HepG2 (cell line): Measurements from ENCODE around the gene ARL14EP. TPM values are rescaled to one million over a fixed set of nuclear protein-coding genes. Genes with fewer than 3 reads are reported as not detected.

Source experiments
- ATAC-seq: fragments of 200-7000 bp; cut with Tn5 transposase; 3 replicates; pipeline ENCODE4 v1.9.1; 2020; ENCODE audit warnings: mild to moderate bottlenecking, moderate library complexity
- BruUV-seq: library from RNA; stranded (reverse); fragments of 400-500 nt; replicated peaks from 2 replicates; lab custom pipeline; 2021; lab: Mats Ljungman, UMichigan
- CTCF ChIA-PET: fragments of 300-600 bp; formaldehyde crosslinking; extraction: SDS; loops from one replicate; lab custom pipeline; 2021; ENCODE audit warnings: low total read pairs, inconsistent platforms, low intra/inter-chr PET ratio; lab: Yijun Ruan, JAX
- POLR2A ChIA-PET: fragments of 350-600 bp; sonication (Branson Sonifier 250); formaldehyde crosslinking; loops from one replicate; lab custom pipeline; 2020; ENCODE audit warnings: antibody characterized with exemption, inconsistent platforms; lab: Yijun Ruan, JAX
- DNase-seq: peaks from one replicate; pipeline ENCODE4 v3.0.0-alpha.2; 2015; ENCODE audit warnings: low spot score
- FAIRE-seq: peaks from 3 replicates; lab custom pipeline; 2011; peaks lifted over from hg19 to GRCh38; lab: Jason Lieb, UNC
- H2AFZ ChIP-seq: one replicate; pipeline ENCODE4 v1.6.1; 2011; ENCODE audit warnings: low read length, inconsistent platforms
- H3K27ac ChIP-seq: fragments of 300-600 bp; 3 replicates; pipeline ENCODE4 v1.8.0; 2011; ENCODE audit warnings: mixed run types, mild to moderate bottlenecking, mixed read lengths, low read length, inconsistent platforms; ENCODE audit not compliant: insufficient read depth; ENCODE audit errors: extremely low read length
- H3K27me3 ChIP-seq, 2 experiments: fragments of 200-600 bp in 1 of 2; 2 replicates in 1 of 2; 3 replicates in 1 of 2; pipeline versions ENCODE4 v1.6.0 to v1.8.0; 2011; ENCODE audit warnings: low read length in 2 of 2, mild to moderate bottlenecking in 2 of 2, moderate library complexity in 2 of 2, inconsistent platforms in 1 of 2; ENCODE audit not compliant: insufficient read depth in 2 of 2, control insufficient read depth in 1 of 2
- H3K36me3 ChIP-seq, 2 experiments: fragments of 200-600 bp in 1 of 2; replicated peaks in 1 of 2; 2 replicates in 1 of 2; 3 replicates in 1 of 2; pipeline versions ENCODE4 v1.5.1 to v1.8.0; 2011; ENCODE audit warnings: low read length in 2 of 2, inconsistent platforms in 1 of 2; ENCODE audit not compliant: insufficient read depth in 2 of 2, control insufficient read depth in 1 of 2
- H3K4me1 ChIP-seq: 2 replicates; pipeline ENCODE4 v1.5.1; 2012; ENCODE audit warnings: low read length, inconsistent platforms; ENCODE audit not compliant: insufficient read depth
- H3K4me2 ChIP-seq: 2 replicates; pipeline ENCODE4 v1.6.0; 2011; ENCODE audit warnings: low read depth, low read length, inconsistent platforms
- H3K4me3 ChIP-seq, 3 experiments: fragments of 200-600 bp in 1 of 3; sonication (generic), shearing (Covaris generic) in 1 of 3; replicated peaks in 1 of 3; 2 replicates each; pipeline ENCODE4 v1.5.1; 2011 to 2016; ENCODE audit warnings: low read length in 3 of 3, inconsistent platforms in 2 of 3, low read depth in 2 of 3, mild to moderate bottlenecking in 2 of 3, control low read depth in 1 of 3, mixed read lengths in 1 of 3; ENCODE audit not compliant: insufficient read depth in 1 of 3
- H3K79me2 ChIP-seq: one replicate; pipeline ENCODE4 v1.6.1; 2011; ENCODE audit warnings: low read length, inconsistent platforms; ENCODE audit not compliant: insufficient read depth
- H3K9ac ChIP-seq: 2 replicates; pipeline ENCODE4 v1.6.0; 2011; ENCODE audit warnings: mild to moderate bottlenecking, low read depth, low read length, inconsistent platforms; ENCODE audit not compliant: insufficient read depth
- H3K9me3 ChIP-seq: 2 replicates; pipeline ENCODE4 v1.5.1; 2012; ENCODE audit warnings: mild to moderate bottlenecking, low read length
- H4K20me1 ChIP-seq: 2 replicates; pipeline ENCODE4 v1.6.0; 2011; ENCODE audit warnings: inconsistent platforms, mild to moderate bottlenecking, low read length, moderate library complexity; ENCODE audit not compliant: insufficient read depth
- BHLHE40 ChIP-seq: IDR thresholded peaks from 2 replicates; pipeline ENCODE4 v1.6.1; 2011; ENCODE audit warnings: low read length, improper control_type of control experiment
- HDAC1 ChIP-seq: sonication (generic); formaldehyde crosslinking; IDR thresholded peaks from 2 replicates; pipeline ENCODE4 v1.5.1; 2020; ENCODE audit warnings: mild to moderate bottlenecking, missing genetic modification reagents
- HNRNPUL1 ChIP-seq: fragments of 200-400 bp; formaldehyde crosslinking; IDR thresholded peaks from 2 replicates; pipeline ENCODE4 v1.6.1; 2017; ENCODE audit warnings: low read depth, mild to moderate bottlenecking, low read length, moderate library complexity
- IRX3 ChIP-seq: sonication (generic); formaldehyde crosslinking; IDR thresholded peaks from 2 replicates; pipeline ENCODE4 v1.8.1; 2023; ENCODE audit warnings: mild to moderate bottlenecking, low read depth, missing genetic modification reagents, borderline replicate concordance
- ZFP36L1 ChIP-seq: sonication (generic); formaldehyde crosslinking; IDR thresholded peaks from 2 replicates; pipeline ENCODE4 v1.8.0; 2022; ENCODE audit warnings: mild to moderate bottlenecking, missing genetic modification reagents, moderate library complexity
- ZNF12 ChIP-seq: sonication (generic); formaldehyde crosslinking; IDR thresholded peaks from 2 replicates; pipeline ENCODE4 v1.5.0; 2020; ENCODE audit warnings: missing genetic modification reagents
- ZNF446 ChIP-seq: sonication (generic); formaldehyde crosslinking; IDR thresholded peaks from 2 replicates; pipeline ENCODE4 v1.5.0; 2020; ENCODE audit warnings: mild to moderate bottlenecking, missing genetic modification reagents
- ZNF549 ChIP-seq: sonication (generic); formaldehyde crosslinking; IDR thresholded peaks from 2 replicates; pipeline ENCODE4 v1.5.0; 2020; ENCODE audit warnings: missing genetic modification reagents
- ZNF570 ChIP-seq: sonication (generic); formaldehyde crosslinking; IDR thresholded peaks from 2 replicates; pipeline ENCODE4 v1.4.0; 2020; ENCODE audit warnings: mild to moderate bottlenecking, missing genetic modification reagents, borderline replicate concordance
- ZNF878 ChIP-seq: sonication (generic); formaldehyde crosslinking; IDR thresholded peaks from 2 replicates; pipeline ENCODE4 v1.8.1; 2023; ENCODE audit warnings: mild to moderate bottlenecking, missing genetic modification reagents, moderate library complexity
- WGBS: methylation state at CpG from one replicate; pipeline ENCODE4 v1.1.6; 2017; ENCODE audit warnings: low lambda C conversion rate; 5-methylcytosine and 5-hydroxymethylcytosine counted together
- in situ Hi-C: cut with HindIII; loops from 2 replicates; pipeline ENCODE4 v1.10.0; 2017; ENCODE audit warnings: low pct_unique_long_range_greater_than_20kb; ENCODE audit not compliant: extremely low pct_ligation_motif_present
- intact Hi-C: fragments of 100-400 bp; cut with micrococcal nuclease; formaldehyde crosslinking; loops from one replicate; pipeline ENCODE4 v1.10.0; 2022; ENCODE audit not compliant: unreplicated experiment
- polyA plus RNA-seq, 8 experiments: library from polyadenylated mRNA; depleted of rRNA in 3 of 8; stranded (reverse) in 7 of 8; unstranded in 1 of 8; fragments of >200 nt; fragmentation: Illumina TruSeq in 4 of 8; extraction: Trizol in 4 of 8; gene quantifications; 2 replicates each; pipeline versions ENCODE4 v1.2.1 to v1.2.3, GENCODE V29; 2011 to 2016; ENCODE audit warnings: low read depth in 4 of 8, missing spikeins in 1 of 8, mixed read lengths in 1 of 8; ENCODE audit not compliant: insufficient read depth in 1 of 8
- total RNA-seq, 5 experiments: library from RNA; depleted of rRNA; stranded (reverse); fragments of >200 nt; fragmentation: Illumina TruSeq; extraction: Trizol; gene quantifications; 2 replicates each; pipeline ENCODE4 v1.2.3, GENCODE V29; 2016; ENCODE audit warnings: low read depth in 1 of 5
- TF ChIP-seq, protein P1 (sequence below): sonication (generic); formaldehyde crosslinking; IDR thresholded peaks from 2 replicates; pipeline ENCODE4 v1.5.1; 2020; ENCODE audit warnings: mild to moderate bottlenecking, missing genetic modification reagents, borderline replicate concordance
- TF ChIP-seq, protein P2 (sequence below): sonication (generic); formaldehyde crosslinking; IDR thresholded peaks from 2 replicates; pipeline ENCODE4 v1.4.0; 2020; ENCODE audit warnings: missing genetic modification reagents, low read depth, mild to moderate bottlenecking, borderline replicate concordance
- TF ChIP-seq, protein P3 (sequence below): sonication (generic); formaldehyde crosslinking; IDR thresholded peaks from 2 replicates; pipeline ENCODE4 v1.8.1; 2023; ENCODE audit warnings: mild to moderate bottlenecking, inconsistent platforms, moderate library complexity, missing genetic modification reagents, borderline replicate concordance
- TF ChIP-seq, protein P4 (sequence below): sonication (generic); IDR thresholded peaks from 2 replicates; pipeline ENCODE4 v1.6.1; 2016; ENCODE audit warnings: low read depth, borderline replicate concordance
- TF ChIP-seq, protein P5 (sequence below): sonication (generic); formaldehyde crosslinking; IDR thresholded peaks from 2 replicates; pipeline ENCODE4 v1.4.0; 2020; ENCODE audit warnings: missing genetic modification reagents, borderline replicate concordance

The ARL14EP gene
- total and polyA plus RNA-seq, 2 of the 13 experiments (the other 11 are each of a cell fraction or from before 2014, with no cell fraction given) = 9.8 to 15.4 TPM

DNA sequence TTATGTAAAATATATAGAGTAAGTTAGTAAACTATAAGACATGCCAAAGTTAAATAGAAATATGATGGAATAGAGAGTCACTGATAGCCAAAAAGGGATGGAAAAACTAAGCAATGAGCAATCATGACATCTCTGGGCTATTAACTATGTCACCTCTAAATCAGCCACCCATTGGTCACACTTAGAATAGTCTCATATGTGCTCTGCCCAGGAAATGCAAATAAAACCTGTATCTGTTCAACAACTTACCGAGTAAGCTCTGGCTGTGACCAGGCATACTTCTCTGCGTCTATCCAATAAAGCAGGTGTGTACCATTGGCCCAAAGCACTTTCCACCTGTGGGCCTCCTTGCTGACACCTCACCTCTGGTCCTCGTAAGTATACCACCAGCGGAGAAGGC, 1.6 kb upstream of the ARL14EP start:
- intact Hi-C loops = no loop called here
- Histone ChIP-seq H3K27ac (no peak overlapping the region), H3K9me3 (no peaks in the 10 kb centered on the region), H4K20me1 (no peaks in the 10 kb centered on the region), H3K4me3 (no peak overlapping the region), H2AFZ (peak overlapping the region; percentile 16), H3K79me2 (peaks cover 18% of the 10 kb centered on the region)
- no peak for ATAC-seq
- BruUV-seq = no TSS peak
- TF ChIP-seq BHLHE40 (no peak), HNRNPUL1 (no peak), ZFP36L1 (CRISPR knock-in tag) (no peak), ZNF878 (no peak), ZNF570 (no peak), HDAC1 (CRISPR knock-in tag) (no peak), IRX3 (CRISPR knock-in tag) (no peak), ZNF12 (CRISPR knock-in tag) (no peak), ZNF549 (CRISPR knock-in tag) (no peak), ZNF446 (CRISPR knock-in tag) (no peak)
- TF ChIP-seq, protein P1, sequence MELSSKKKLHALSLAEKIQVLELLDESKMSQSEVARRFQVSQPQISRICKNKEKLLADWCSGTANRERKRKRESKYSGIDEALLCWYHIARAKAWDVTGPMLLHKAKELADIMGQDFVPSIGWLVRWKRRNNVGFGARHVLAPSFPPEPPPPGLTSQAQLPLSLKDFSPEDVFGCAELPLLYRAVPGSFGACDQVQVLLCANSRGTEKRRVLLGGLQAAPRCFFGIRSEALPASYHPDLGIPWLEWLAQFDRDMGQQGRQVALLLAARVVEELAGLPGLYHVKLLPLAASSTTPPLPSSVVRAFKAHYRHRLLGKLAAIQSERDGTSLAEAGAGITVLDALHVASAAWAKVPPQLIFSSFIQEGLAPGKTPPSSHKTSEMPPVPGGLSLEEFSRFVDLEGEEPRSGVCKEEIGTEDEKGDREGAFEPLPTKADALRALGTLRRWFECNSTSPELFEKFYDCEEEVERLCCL (CRISPR knock-in tag) = no peak
- TF ChIP-seq, protein P2, sequence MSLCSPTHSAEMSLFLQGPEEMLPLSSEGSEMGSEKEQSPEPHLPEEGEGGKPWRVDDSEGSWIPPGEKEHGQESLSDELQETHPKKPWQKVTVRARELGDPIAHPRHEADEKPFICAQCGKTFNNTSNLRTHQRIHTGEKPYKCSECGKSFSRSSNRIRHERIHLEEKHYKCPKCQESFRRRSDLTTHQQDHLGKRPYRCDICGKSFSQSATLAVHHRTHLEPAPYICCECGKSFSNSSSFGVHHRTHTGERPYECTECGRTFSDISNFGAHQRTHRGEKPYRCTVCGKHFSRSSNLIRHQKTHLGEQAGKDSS (CRISPR knock-in tag) = no peak
- TF ChIP-seq, protein P3, sequence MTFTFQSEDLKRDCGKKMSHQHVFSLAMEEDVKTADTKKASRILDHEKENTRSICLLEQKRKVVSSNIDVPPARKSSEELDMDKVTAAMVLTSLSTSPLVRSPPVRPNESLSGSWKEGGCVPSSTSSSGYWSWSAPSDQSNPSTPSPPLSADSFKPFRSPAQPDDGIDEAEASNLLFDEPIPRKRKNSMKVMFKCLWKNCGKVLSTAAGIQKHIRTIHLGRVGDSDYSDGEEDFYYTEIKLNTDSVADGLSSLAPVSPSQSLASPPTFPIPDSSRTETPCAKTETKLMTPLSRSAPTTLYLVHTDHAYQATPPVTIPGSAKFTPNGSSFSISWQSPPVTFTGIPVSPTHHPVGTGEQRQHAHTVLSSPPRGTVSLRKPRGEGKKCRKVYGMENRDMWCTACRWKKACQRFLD (CRISPR knock-in tag) = no peak
- TF ChIP-seq, protein P4, sequence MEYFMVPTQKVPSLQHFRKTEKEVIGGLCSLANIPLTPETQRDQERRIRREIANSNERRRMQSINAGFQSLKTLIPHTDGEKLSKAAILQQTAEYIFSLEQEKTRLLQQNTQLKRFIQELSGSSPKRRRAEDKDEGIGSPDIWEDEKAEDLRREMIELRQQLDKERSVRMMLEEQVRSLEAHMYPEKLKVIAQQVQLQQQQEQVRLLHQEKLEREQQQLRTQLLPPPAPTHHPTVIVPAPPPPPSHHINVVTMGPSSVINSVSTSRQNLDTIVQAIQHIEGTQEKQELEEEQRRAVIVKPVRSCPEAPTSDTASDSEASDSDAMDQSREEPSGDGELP = no peak
- TF ChIP-seq, protein P5, sequence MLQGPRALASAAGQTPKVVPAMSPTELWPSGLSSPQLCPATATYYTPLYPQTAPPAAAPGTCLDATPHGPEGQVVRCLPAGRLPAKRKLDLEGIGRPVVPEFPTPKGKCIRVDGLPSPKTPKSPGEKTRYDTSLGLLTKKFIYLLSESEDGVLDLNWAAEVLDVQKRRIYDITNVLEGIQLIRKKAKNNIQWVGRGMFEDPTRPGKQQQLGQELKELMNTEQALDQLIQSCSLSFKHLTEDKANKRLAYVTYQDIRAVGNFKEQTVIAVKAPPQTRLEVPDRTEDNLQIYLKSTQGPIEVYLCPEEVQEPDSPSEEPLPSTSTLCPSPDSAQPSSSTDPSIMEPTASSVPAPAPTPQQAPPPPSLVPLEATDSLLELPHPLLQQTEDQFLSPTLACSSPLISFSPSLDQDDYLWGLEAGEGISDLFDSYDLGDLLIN (CRISPR knock-in tag) = no peak
- TF ChIP-seq, all 625 proteins: peak for 0
- in situ Hi-C loops = loop anchor here (10.0 kb wide), 1 partner anchor 187 kb away; no protein-coding TSS in a partner anchor
- H3K4me1 ChIP-seq = peaks cover 34% of the 10 kb centered on the region
- 92% methylated on average over 2 of the region's 4 CpGs for WGBS
- H3K9ac ChIP-seq = no peak overlapping the region
- no peak overlapping the region for H3K4me2 ChIP-seq
- H3K36me3 ChIP-seq = no peaks in the 10 kb centered on the region
- peaks cover 0 to 11% of the 10 kb centered on the region in 2 experiments; a peak in 1 of 5 replicates for H3K27me3 ChIP-seq
- ChIA-PET POLR2A (no interaction called here), CTCF (no interaction called here)
- DNase-seq (no peak), FAIRE-seq (no peak)
